Stimulated activated CD4-positive, alpha-beta T cell treated with anti-CD3 and anti-CD28 coated beads, TNF-alpha, amount 100 ng/mL, for 48 hours (primary cell): ENCODE measurements around the gene GALNT12.

Experiments used
- DNase-seq, 3 donors: peaks; one replicate each; pipeline ENCODE4 v3.0.0-alpha.2; 2020; ENCODE audit warnings: low read depth in 3 of 3

GALNT12 gene

GRCh38 chr9:98861781-98862504 is 54.5 kb downstream of the GALNT12 start:
- no peak for DNase-seq

- no peak for DNase-seq
Measured at GRCh38 chr9:98862936-98863335, 55.5 kb downstream of the GALNT12 start.

GRCh38 chr9:98864281-98865174 is 57.1 kb downstream of the GALNT12 start:
- DNase-seq: no peak

GRCh38 chr9:98865284-98865875 is 57.9 kb downstream of the GALNT12 start:
- no peak for DNase-seq

GRCh38 chr9:98866435-98867102 is 59.1 kb downstream of the GALNT12 start:
- DNase-seq: no peak

- no peak for DNase-seq
Measured at GRCh38 chr9:98867103-98867428, 59.6 kb downstream of the GALNT12 start.

- no peak for DNase-seq
Measured at GRCh38 chr9:98867429-98868168, 60.1 kb downstream of the GALNT12 start.

GRCh38 chr9:98869078-98869745 is 61.7 kb downstream of the GALNT12 start:
- no peak for DNase-seq

- no peak for DNase-seq
Measured at GRCh38 chr9:98869866-98870265, 62.4 kb downstream of the GALNT12 start.

GRCh38 chr9:98870782-98871557 is 63.5 kb downstream of the GALNT12 start:
- DNase-seq: no peak

GRCh38 chr9:98871558-98872065 is 64.1 kb downstream of the GALNT12 start:
- no peak for DNase-seq

- DNase-seq: no peak
Measured at GRCh38 chr9:98873526-98873925, 66.1 kb downstream of the GALNT12 start.

- DNase-seq: no peak
Measured at GRCh38 chr9:98873951-98874371, 66.5 kb downstream of the GALNT12 start.

- no peak for DNase-seq
Measured at GRCh38 chr9:98874721-98875255, 67.3 kb downstream of the GALNT12 start.

GRCh38 chr9:98875536-98875935 is 68.1 kb downstream of the GALNT12 start:
- no peak for DNase-seq

GRCh38 chr9:98877311-98877710 is 69.8 kb downstream of the GALNT12 start:
- no peak for DNase-seq

- DNase-seq: no peak
Measured at GRCh38 chr9:98879094-98879962, 71.9 kb downstream of the GALNT12 start.

- no peak for DNase-seq
Measured at GRCh38 chr9:98879963-98880310, 72.5 kb downstream of the GALNT12 start.
